Keratinocyte (primary cell): ENCODE measurements around the gene SDCCAG8.

Experiments used
- EZH2 ChIP-seq: IDR thresholded peaks from one replicate; pipeline ENCODE4 v1.6.1; 2012; ENCODE audit warnings: inconsistent platforms, mild to moderate bottlenecking, low read length, moderate library complexity
- TF ChIP-seq, protein P1 (sequence below), 3 experiments: IDR thresholded peaks in 1 of 3; conservative IDR thresholded peaks in 1 of 3; optimal IDR thresholded peaks in 1 of 3; 2 replicates in 2 of 3; 3 replicates in 1 of 3; pipeline versions ENCODE3 to v1.5.1; 2011; ENCODE audit warnings: low read length in 3 of 3, mild to moderate bottlenecking in 3 of 3, moderate library complexity in 2 of 3, control low read depth in 1 of 3, inconsistent platforms in 1 of 3; ENCODE audit not compliant: insufficient read depth in 2 of 3; ENCODE audit errors: extremely low read depth in 1 of 3

GRCh38 chr1:243487036-243487648 lies 231.3 kb downstream of the SDCCAG8 start:
- TF ChIP-seq, protein P1, sequence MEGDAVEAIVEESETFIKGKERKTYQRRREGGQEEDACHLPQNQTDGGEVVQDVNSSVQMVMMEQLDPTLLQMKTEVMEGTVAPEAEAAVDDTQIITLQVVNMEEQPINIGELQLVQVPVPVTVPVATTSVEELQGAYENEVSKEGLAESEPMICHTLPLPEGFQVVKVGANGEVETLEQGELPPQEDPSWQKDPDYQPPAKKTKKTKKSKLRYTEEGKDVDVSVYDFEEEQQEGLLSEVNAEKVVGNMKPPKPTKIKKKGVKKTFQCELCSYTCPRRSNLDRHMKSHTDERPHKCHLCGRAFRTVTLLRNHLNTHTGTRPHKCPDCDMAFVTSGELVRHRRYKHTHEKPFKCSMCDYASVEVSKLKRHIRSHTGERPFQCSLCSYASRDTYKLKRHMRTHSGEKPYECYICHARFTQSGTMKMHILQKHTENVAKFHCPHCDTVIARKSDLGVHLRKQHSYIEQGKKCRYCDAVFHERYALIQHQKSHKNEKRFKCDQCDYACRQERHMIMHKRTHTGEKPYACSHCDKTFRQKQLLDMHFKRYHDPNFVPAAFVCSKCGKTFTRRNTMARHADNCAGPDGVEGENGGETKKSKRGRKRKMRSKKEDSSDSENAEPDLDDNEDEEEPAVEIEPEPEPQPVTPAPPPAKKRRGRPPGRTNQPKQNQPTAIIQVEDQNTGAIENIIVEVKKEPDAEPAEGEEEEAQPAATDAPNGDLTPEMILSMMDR (optimal IDR thresholded peaks at IDR 0.05 in 1 of 3, IDR thresholded peaks at IDR 0.05 in 1 of 3, conservative IDR thresholded peaks at IDR 0.05 in 1 of 3; ENCODE audit: extremely low read depth in 1 of 3, insufficient read depth in 2 of 3, low read length in 3 of 3) = no peak
- no peak for TF ChIP-seq EZH2
